Superior temporal gyrus (tissue), 1 donor: ENCODE measurements around the gene PRKAR2B.

Experiments
- DNase-seq: peaks from one replicate; pipeline ENCODE4 v3.0.0-alpha.2; 2016; ENCODE audit errors: extremely low spot score

PRKAR2B gene

DNA sequence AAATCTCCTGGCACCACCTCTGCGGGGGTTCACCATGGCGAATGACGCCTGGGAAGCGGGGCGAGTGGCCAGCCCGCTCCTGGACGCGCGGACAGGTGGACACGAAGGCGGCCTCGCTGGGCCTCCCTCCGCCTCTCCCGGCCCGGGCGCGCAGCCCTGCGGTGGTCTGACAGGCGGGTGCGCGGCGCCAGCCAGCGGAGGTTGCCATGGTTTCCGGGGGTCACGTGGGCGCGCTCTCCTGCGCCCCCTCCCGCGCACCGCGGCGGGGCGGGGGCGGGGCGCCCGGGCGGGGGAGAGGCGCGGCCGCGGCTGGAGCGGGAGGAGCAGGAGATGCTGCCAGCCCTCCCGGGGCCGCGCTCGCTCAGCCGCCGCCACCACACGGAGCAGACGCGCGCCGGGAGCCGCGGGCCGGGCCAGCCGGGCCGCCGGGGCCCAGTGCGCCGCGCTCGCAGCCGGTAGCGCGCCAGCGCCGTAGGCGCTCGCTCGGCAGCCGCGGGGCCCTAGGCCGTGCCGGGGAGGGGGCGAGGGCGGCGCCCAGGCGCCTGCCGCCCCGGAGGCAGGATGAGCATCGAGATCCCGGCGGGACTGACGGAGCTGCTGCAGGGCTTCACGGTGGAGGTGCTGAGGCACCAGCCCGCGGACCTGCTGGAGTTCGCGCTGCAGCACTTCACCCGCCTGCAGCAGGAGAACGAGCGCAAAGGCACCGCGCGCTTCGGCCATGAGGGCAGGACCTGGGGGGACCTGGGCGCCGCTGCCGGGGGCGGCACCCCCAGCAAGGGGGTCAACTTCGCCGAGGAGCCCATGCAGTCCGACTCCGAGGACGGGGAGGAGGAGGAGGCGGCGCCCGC, at the start of gene PRKAR2B:
PRKAR2B (plus strand) TSS at position 359 of the 848 bp plus-strand sequence; CDS start at position 562, 203 bp downstream.
- DNase-seq = peak; percentile 83

DNA sequence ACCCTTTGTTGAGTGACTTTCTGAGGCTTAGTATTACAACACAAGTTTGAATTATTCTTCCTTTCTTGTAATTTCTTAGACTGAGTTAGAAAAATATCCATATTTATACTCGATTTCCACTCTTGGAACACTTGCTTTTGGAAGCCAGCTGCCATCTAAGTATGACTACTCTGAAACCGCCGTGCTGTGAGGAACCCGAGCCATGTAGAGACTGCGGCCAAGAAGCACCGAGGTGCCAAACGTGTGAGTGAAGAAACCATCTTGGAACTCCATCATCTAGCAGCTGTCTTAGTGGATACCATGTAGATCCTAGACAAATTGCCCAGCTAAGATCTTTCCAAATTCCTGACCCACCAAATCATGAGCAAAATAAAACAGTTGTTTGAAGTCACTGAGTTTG, 49.7 kb upstream of the PRKAR2B start:
- DNase-seq = no peak

- no peak for DNase-seq
Measured at GRCh38 chr7:106997487-106998271, 46.8 kb upstream of the PRKAR2B start.

DNA sequence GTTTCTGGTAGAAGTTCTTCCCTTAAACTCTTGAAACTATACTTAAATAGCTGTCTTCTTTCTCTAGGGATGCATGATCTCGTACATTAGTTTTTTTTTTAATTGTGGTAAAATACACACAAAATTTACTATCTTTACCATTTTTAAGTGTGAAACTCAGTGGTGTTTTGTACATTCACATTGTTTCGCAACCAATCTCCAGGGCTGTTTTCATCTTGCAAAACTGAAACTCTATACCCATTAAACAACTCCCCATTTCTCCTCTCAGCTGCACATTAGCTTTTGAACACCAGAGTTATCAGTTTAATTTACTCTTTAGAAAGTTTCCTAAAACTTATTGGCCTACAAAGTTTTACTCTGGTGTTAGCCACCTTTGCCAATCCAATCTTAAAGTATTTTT, 45.5 kb upstream of the PRKAR2B start:
- no peak for DNase-seq

GRCh38 chr7:107001490-107001889, 43.0 kb upstream of the PRKAR2B start:
- no peak for DNase-seq

DNA sequence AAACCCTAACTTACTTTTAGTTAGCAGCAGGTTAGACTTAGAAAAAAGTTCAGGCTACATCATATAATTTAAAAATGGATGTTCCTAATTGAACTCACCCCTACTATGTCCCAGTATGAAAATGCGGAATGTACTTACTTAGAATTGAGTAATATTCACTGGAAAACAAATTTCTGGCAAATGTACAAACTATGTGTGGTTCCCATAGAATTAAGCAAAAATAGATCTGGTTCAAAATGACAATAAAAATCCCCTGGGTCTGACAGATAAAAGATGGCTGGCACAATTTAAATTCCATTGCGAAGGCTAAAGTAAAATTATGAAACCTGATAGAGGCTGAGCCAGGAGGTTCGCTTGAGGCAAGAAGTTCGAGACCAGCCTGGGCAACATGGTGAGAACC, 42.4 kb upstream of the PRKAR2B start:
- DNase-seq = no peak

DNA sequence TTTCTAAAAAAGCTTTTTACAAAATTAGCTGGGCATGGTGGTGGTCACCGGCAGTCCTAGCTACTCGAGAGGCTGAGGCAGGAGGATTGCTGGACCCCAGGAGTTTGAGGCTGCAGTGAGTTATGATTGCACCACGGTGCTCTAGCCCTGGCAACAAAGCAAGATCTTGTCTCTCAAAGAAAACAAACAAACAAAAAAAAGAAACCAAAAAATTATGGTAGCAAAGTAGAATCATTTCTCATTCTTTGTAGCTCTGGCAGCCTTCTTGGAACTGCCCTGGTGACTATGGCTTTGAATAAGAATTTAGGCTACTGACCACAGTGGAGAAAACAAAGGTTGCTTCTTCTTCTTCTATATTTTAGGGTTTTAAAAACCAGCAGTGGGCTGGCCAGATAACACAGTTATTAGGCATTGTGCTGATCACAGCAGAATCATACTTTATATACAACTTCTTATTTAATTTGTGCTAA, 41.9 kb upstream of the PRKAR2B start:
- no peak for DNase-seq

GRCh38 chr7:107007007-107007891, 37.3 kb upstream of the PRKAR2B start:
- no peak for DNase-seq

DNA sequence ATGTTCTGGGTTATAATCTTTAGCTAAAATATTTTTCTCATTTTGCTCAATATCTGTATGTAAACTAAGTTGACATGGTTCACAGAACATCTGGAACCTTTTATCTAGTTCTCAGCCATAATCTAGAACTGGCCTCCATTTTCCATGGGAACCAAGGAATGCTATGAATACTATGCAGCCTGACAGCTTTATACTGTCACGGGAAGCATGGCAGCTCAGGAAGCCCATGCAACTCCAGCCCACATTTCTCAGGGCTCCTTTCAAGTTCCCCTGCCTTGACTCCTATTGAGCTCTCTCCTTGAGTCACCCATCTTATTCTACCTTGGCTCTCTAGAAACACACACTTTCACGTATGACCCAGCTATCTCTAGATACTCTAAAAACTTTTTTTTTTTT, 36.6 kb upstream of the PRKAR2B start:
- no peak for DNase-seq

DNA sequence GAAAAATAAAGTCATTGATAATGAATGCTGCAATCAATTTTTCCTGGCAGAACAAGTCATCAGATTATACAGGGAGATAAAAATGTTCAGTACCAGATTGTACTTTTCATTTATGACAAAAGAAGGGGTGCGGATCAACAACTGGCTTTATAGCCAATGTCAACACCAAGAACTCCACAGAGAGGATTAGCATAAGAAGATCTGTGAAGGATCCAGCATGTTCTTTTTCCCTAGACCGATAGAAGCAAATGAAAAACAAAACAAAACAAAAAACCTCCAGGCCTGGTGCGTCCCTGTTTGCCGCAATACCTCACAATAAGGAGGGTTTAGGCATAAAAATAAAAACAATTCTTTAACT, 34.7 kb upstream of the PRKAR2B start:
- DNase-seq = no peak

DNA sequence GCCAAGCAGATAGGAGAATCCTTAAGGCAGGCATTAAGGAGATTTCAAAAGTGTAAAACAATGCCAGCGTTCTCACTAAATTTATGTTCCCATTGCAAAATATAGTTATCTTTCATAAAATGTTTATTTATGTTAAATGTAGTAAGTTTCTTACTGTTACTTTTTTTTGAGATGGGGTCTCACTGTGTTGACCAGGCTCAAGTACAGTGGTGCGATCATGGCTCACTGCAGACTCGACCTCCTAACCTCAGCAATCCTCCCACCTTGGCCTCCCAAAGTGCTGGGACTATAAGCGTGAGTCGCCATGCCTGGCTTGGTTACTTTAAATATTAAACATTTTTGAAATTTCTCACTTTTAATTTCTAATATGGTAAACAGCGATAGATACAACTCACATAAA, 31.8 kb upstream of the PRKAR2B start:
- DNase-seq = no peak

- DNase-seq = no peak
Measured at GRCh38 chr7:107014387-107015023, 30.0 kb upstream of the PRKAR2B start.

DNA sequence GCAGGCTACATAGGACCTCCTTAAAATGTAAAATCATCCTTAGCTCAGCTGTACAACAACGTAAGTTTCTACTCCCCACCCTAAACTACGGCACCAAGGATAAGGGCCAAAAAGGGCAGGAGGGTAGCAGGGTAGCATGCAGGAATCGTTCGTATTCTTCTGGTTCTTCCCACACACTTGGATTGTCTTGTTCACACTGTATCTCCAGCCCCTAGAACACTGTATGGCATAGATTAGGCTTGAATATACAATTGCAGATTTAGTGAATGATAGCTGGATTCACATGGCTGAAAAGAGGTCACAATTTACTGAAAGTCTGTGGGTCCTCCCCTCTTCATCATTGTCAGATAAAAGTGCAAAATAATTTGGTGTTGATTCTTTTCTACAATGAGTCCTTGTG, 28.2 kb upstream of the PRKAR2B start:
- no peak for DNase-seq

DNA sequence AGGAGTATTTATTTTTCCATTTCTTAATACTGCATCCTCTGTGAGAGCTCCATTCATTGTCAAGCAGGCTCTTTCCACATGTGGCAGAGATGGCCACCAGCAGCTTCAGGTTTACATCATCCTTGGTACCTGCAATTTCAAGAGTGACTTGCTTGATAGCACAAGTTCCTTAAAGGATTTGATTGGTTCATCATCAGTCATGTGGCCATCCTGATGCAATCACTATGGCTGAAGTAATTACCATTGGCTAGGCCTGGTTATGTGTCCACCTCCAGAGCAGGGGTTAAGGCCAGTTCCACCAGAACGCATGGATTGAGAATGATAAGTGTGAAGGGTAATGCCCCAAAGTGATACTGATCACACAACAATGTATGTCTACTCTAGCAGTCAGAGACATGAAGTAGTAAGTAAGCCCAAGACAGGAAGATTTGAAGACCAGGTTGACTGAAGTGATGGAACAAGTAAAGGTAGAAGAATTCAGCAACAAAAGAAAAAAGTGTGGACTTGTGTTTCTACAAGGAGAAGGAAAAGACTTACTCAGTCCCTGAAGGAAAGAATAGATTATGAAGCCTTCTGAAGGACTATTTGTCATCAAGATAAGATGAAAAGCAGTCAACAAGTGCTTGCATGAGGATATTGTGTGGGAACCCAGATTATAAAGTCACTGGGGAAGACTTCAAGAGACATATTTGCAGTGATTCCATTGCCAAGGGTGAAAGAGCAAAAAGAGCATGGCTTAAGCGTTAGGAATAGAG, 26.4 kb upstream of the PRKAR2B start:
- no peak for DNase-seq

DNA sequence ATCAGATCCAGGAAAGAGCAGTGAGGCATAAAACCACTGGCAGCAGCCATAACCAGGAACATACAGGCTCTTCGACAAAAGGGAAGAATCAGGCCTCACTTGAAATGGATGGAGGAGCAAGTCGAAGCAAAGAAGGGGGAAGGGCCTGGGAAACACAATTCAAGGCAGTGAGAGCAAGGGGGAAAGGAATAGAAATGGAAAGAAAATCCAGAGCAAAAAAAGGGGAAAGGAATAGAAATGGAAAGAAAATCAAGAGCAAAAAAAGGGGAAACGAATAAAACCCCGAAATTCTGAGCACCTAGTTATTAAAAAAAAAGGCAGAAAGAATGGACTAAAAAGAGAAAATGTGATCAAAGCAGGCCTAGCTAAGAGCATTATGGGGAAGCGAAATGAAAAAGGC, 24.1 kb upstream of the PRKAR2B start:
- no peak for DNase-seq

DNA sequence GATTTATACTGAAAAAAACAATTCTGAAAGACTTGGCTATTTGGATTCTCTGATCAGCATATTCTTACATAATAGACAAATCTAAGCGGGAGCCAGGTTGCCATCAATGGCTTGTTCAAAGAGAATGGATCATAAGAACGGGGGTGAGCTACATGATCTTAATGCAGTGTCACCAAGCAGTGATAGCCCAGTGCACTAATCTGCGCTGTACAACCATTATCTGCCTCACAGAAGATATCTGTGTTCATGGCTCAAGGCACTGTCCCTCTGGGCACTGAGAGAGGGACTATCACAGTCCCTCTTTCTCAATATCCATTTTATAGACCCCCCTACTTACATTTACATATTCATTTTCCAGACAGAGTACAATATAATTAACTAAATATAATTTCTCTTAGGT, 22.9 kb upstream of the PRKAR2B start:
- DNase-seq = no peak

DNA sequence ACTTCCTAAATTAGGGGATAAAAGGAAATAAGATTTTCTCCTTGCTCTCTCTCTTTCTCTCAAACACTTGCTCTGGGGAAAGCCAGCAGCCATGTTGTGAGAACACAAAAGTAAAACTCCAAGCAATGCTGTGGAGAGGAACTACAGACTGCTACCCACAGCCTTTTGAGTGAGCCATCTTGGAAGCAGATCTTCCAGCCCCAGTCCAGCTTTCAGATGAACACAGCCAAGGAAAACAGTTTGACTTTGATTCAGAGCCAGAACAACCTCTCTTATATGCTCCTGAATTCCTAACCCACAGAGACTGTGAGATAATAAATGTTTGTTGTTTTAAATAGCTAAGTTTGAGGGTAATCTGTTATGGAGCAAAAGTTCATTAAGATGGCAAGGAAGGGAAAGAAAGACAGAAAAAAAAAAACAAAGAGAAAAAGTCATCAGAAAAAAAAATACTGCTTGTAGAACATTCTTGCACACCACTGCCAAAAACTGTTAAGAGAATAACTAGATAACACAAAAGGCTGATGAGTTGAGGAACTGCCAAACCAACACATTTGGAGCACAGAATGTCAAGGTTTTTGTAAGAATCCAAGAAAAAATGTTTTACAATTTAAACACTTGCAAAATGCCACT, 20.9 kb upstream of the PRKAR2B start:
- no peak for DNase-seq

DNA sequence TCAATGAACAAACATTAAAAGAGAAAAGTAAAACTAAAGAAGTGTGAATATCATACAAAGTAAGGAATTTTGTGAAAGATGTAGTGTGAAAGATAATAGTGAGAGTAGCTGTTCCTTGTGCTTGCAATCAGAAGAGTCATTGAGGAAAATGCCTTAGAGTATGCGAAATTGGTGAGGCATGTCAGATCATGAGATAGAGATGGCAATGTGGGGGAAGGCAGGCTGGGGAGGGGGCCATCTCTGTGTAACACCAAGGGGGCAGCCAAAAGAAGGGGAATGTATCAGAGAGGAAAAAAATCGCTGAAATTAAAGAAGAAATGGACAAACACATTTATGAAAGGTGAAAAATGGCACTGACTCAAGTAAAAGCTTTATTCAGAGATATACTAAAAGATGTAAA, 19.6 kb upstream of the PRKAR2B start:
- DNase-seq = no peak

DNA sequence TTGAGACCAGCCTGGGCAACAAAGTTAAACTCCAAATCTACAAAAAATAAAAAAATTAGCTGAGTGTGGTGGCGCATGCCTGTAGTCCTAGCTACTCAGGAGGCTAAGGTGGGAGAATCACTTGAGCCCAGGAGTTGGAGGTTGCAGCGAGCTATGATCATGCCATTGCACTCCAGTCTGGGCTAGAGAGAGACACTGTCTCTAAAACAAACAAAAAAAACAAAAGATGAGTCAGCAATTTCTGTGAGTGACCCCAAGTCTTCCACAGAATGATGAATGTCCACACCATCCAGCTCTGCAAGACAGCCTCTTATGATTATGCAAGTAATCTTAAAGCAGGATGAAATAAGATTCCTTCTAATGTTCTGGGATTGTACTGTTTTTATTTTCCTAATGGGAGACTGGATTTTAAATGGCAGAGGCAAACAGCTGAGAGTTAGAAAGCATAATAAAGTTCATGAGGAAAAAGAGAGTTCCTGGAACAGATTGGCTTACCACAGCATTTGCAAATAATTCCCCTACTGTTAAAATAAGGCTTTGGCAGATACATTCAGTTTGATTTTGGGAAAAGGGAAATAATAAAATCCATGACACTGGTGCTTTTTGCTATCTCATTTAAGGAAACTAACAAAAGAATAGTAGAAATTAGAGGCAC, 18.9 kb upstream of the PRKAR2B start:
- no peak for DNase-seq

DNA sequence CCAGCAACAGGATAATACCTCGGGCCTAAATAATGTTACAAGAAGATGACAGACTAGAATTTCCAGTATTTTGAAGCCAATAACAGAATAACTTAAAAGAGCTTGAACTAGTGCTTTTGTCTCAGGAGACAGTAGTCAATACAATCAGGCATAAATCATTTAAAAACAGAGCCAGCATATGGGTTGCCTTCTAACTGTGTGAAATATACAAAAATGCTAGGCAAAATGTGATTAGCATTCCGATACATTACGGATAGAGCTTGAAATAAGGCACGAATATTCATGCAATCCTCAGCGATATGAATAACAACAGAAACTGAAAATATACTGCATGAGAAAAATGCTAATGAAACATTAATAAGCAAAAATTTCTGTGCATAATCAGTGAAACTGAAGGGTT, 18.3 kb upstream of the PRKAR2B start:
- DNase-seq = no peak
